Esophagus muscularis mucosa (tissue), 4 donors: ENCODE results near the gene RAI1. TPM values are rescaled to one million over a fixed set of nuclear protein-coding genes. Genes with fewer than 3 reads are reported as not detected.
A peak's percentile ranks its signal among the peaks of the same experiment; 100 is the strongest.

Experiments used
- DNase-seq: peaks from one replicate; pipeline ENCODE4 v3.0.0-alpha.2; 2017; ENCODE audit errors: extremely low spot score
- H3K27ac ChIP-seq, 4 donors: fragments of 200-600 bp; sonication (generic); replicated peaks in 1 of 4; 1 replicate in 3 of 4; 2 replicates in 1 of 4; pipeline ENCODE4 v1.5.1; 2016 to 2019; ENCODE audit warnings: mild to moderate bottlenecking in 1 of 4
- H3K27me3 ChIP-seq, 4 donors: fragments of 200-600 bp; sonication (generic); one replicate each; pipeline versions ENCODE4 v1.5.1 to v1.6.0; 2016 to 2019
- H3K36me3 ChIP-seq, 4 donors: fragments of 200-600 bp; sonication (generic); one replicate each; pipeline ENCODE4 v1.5.1; 2016 to 2019
- H3K4me1 ChIP-seq, 4 donors: fragments of 200-600 bp; sonication (generic); one replicate each; pipeline ENCODE4 v1.5.1; 2016 to 2019
- H3K4me3 ChIP-seq, 4 donors: fragments of 200-600 bp; sonication (generic); 1 replicate in 2 of 4; 2 replicates in 2 of 4; pipeline ENCODE4 v1.5.1; 2016 to 2019; ENCODE audit warnings: mild to moderate bottlenecking in 4 of 4, moderate library complexity in 1 of 4
- H3K9me3 ChIP-seq, 4 donors: fragments of 200-600 bp; sonication (generic); 1 replicate in 3 of 4; 2 replicates in 1 of 4; pipeline ENCODE4 v1.5.1; 2016 to 2019
- CTCF ChIP-seq, 3 experiments: fragments of 200-600 bp in 2 of 3; fragments of 450-650 bp in 1 of 3; sonication (generic) in 2 of 3; IDR thresholded peaks; one replicate each; pipeline ENCODE4 v1.5.1; 2017 to 2019; ENCODE audit warnings: antibody characterized with exemption in 3 of 3, mild to moderate bottlenecking in 2 of 3, moderate library complexity in 1 of 3
- EP300 ChIP-seq: sonication (generic); formaldehyde crosslinking; IDR thresholded peaks from one replicate; pipeline ENCODE4 v1.6.1; 2017; ENCODE audit warnings: antibody characterized with exemption
- POLR2A ChIP-seq: fragments of 450-650 bp; IDR thresholded peaks from one replicate; pipeline ENCODE4 v1.6.1; 2017; ENCODE audit warnings: antibody characterized with exemption, moderate library complexity, mild to moderate bottlenecking, low read depth
- POLR2AphosphoS5 ChIP-seq, 2 donors: sonication (generic); formaldehyde crosslinking; IDR thresholded peaks; one replicate each; pipeline ENCODE4 v1.6.1; 2017; ENCODE audit warnings: antibody characterized with exemption in 2 of 2
- WGBS: methylation state at CpG from one replicate; pipeline ENCODE4 v1.1.5; 2018; 5-methylcytosine and 5-hydroxymethylcytosine counted together
- intact Hi-C: fragments of 100-400 bp; cut with DNase I; formaldehyde crosslinking; loops from one replicate; pipeline ENCODE4 v1.15.1; 2023
- total RNA-seq, 4 donors: library from RNA; depleted of rRNA; stranded (reverse); fragments of >200 nt; gene quantifications; one replicate each; pipeline versions ENCODE4 v1.1.0 to v1.2.1, GENCODE V29; 2016

The RAI1 gene
- total RNA-seq, 4 donors from 2014 or later = 18.7 to 41.3 (median 28.3) TPM

GRCh38 chr17:17789828-17790636 is 108.8 kb downstream of the RAI1 start:
- peaks cover 0 to 17% (median 16%) of the 10 kb centered on the region in 4 donors for H3K36me3 ChIP-seq
- TF ChIP-seq POLR2AphosphoS5 (IDR thresholded peaks at IDR 0.05) = no peak
- TF ChIP-seq EP300 = no peak
- no peak for TF ChIP-seq POLR2A
- no peak for TF ChIP-seq CTCF (IDR thresholded peaks at IDR 0.05)
- no peaks in the 10 kb centered on the region for H3K9me3 ChIP-seq
- 62% methylated on average over 12 of the region's 12 CpGs for WGBS
- no peak overlapping the region for H3K4me3 ChIP-seq
- peak overlapping the region; percentile 10 to 43 (median 19) for H3K27ac ChIP-seq
- H3K4me1 ChIP-seq = peaks cover 52 to 73% (median 69%) of the 10 kb centered on the region in 4 donors
- H3K27me3 ChIP-seq = no peaks in the 10 kb centered on the region
- DNase-seq = no peak
- intact Hi-C loops = no loop called here

GRCh38 chr17:17790637-17791464 is 109.6 kb downstream of the RAI1 start:
- Histone ChIP-seq H3K36me3 (peaks cover 7 to 26% (median 24%) of the 10 kb centered on the region in 4 donors), H3K4me3 (no peak overlapping the region), H3K9me3 (no peaks in the 10 kb centered on the region), H3K4me1 (peaks cover 46 to 65% (median 61%) of the 10 kb centered on the region in 4 donors), H3K27me3 (no peaks in the 10 kb centered on the region), H3K27ac (peak overlapping the region in 3 of 4 donors; percentile 17 to 61 (median 43))
- TF ChIP-seq POLR2AphosphoS5 (IDR thresholded peaks at IDR 0.05) (no peak), EP300 (no peak), POLR2A (no peak), CTCF (IDR thresholded peaks at IDR 0.05) (no peak)
- intact Hi-C loops = no loop called here
- no peak for DNase-seq
- WGBS = 83% methylated on average over 25 of the region's 26 CpGs

GRCh38 chr17:17792037-17792550 is 110.8 kb downstream of the RAI1 start:
- peaks cover 7 to 38% (median 36%) of the 10 kb centered on the region in 4 donors for H3K36me3 ChIP-seq
- WGBS = 36% methylated on average over 17 of the region's 18 CpGs
- peak overlapping the region in 2 of 4 donors; percentile 16 to 17 for H3K4me3 ChIP-seq
- H3K4me1 ChIP-seq = peaks cover 42 to 60% (median 57%) of the 10 kb centered on the region in 4 donors
- H3K9me3 ChIP-seq = no peaks in the 10 kb centered on the region
- no peaks in the 10 kb centered on the region for H3K27me3 ChIP-seq
- TF ChIP-seq EP300 (no peak), POLR2A (no peak), CTCF (IDR thresholded peaks at IDR 0.05) (no peak), POLR2AphosphoS5 (IDR thresholded peaks at IDR 0.05) (no peak)
- DNase-seq = no peak
- intact Hi-C loops = no loop called here
- H3K27ac ChIP-seq = peak overlapping the region; percentile 45 to 74 (median 64)

GRCh38 chr17:17792551-17793377 is 111.5 kb downstream of the RAI1 start:
- DNase-seq = no peak
- peaks cover 7 to 45% (median 43%) of the 10 kb centered on the region in 4 donors for H3K36me3 ChIP-seq
- H3K27me3 ChIP-seq = no peaks in the 10 kb centered on the region
- peak overlapping the region in 3 of 4 donors; percentile 5 to 17 (median 16) for H3K4me3 ChIP-seq
- WGBS = 15% methylated on average over 26 of the region's 38 CpGs
- peaks cover 42 to 66% (median 61%) of the 10 kb centered on the region in 4 donors for H3K4me1 ChIP-seq
- H3K9me3 ChIP-seq = no peaks in the 10 kb centered on the region
- H3K27ac ChIP-seq = peak overlapping the region; percentile 45 to 74 (median 64)
- intact Hi-C loops = no loop called here
- no peak for TF ChIP-seq POLR2AphosphoS5 (IDR thresholded peaks at IDR 0.05)
